ENCODE results near the gene SLC34A2. TPM values are rescaled to one million over a fixed set of nuclear protein-coding genes. Genes with fewer than 3 reads are reported as not detected.

The SLC34A2 gene
- total RNA-seq, 1 donor from 2014 or later, result not detected

- DNase-seq (ENCODE audit: low spot score), result no peak
Observed at GRCh38 chr4:25725870-25726269, 70.2 kb downstream of the SLC34A2 start.

GRCh38 chr4:25727711-25728493, 72.3 kb downstream of the SLC34A2 start:
- DNase-seq (ENCODE audit: low spot score), result no peak

Other genes starting within 250 kb of the SLC34A2 start
- 9.1 TPM for gene SEL1L3, start 207.1 kb downstream of the SLC34A2 start, total RNA-seq (ENCODE audit: insufficient read depth, low replicate concordance)

Data from umbilical cord (tissue), 2 donors.